K562 (cell line): Measurements from ENCODE around the gene ZFX. TPM values are rescaled to one million over a fixed set of nuclear protein-coding genes. Genes with fewer than 3 reads are reported as not detected.

Source experiments
- ATAC-seq: fragments of 200-7000 bp; cut with Tn5 transposase; 3 replicates; pipeline ENCODE4 v1.9.1; 2020; ENCODE audit warnings: moderate library complexity
- BruUV-seq: library from RNA; stranded (reverse); fragments of 400-500 nt; replicated peaks from 2 replicates; lab custom pipeline; 2021; lab: Mats Ljungman, UMichigan
- CTCF ChIA-PET: fragments of 300-600 bp; formaldehyde crosslinking; extraction: SDS; loops from one replicate; lab custom pipeline; 2021; ENCODE audit warnings: low intra/inter-chr PET ratio; lab: Yijun Ruan, JAX
- POLR2A ChIA-PET: fragments of 300-600, 350-650 bp; sonication (Branson Sonifier 250); formaldehyde crosslinking; extraction: SDS; loops from one replicate; lab custom pipeline; 2021; ENCODE audit warnings: antibody characterized with exemption, inconsistent platforms; lab: Yijun Ruan, JAX
- DNase-seq, 4 experiments: peaks; one replicate each; pipeline versions ENCODE4 v3.0.0 to v3.0.0-alpha.2; 2011 to 2018; ENCODE audit warnings: low spot score in 3 of 4, mixed read lengths in 3 of 4; ENCODE audit errors: extremely low read depth in 1 of 4
- FAIRE-seq: peaks from 2 replicates; lab custom pipeline; 2011; peaks lifted over from hg19 to GRCh38; lab: Jason Lieb, UNC
- H2AFZ ChIP-seq: 2 replicates; pipeline ENCODE4 v1.6.0; 2011; ENCODE audit warnings: low read depth, low read length, control low read depth, inconsistent platforms
- H3K27ac ChIP-seq: fragments of 200-600 bp; 3 replicates; pipeline ENCODE4 v1.8.0; 2011; ENCODE audit warnings: low read depth, mild to moderate bottlenecking, control low read depth, inconsistent platforms, low read length, moderate library complexity, mixed read lengths; ENCODE audit errors: extremely low read depth
- H3K27me3 ChIP-seq, 2 experiments: fragments of 300-600 bp in 1 of 2; 2 replicates in 1 of 2; 3 replicates in 1 of 2; pipeline versions ENCODE4 v1.6.0 to v1.8.0; 2011; ENCODE audit warnings: inconsistent platforms in 2 of 2, low read length in 2 of 2, mild to moderate bottlenecking in 1 of 2, mixed read lengths in 1 of 2, moderate library complexity in 1 of 2; ENCODE audit not compliant: control insufficient read depth in 2 of 2, insufficient read depth in 2 of 2
- H3K36me3 ChIP-seq: fragments of 300-600 bp; 3 replicates; pipeline ENCODE4 v1.8.0; 2011; ENCODE audit warnings: mild to moderate bottlenecking, low read length, inconsistent platforms; ENCODE audit not compliant: control insufficient read depth, insufficient read depth
- H3K4me1 ChIP-seq, 2 experiments: fragments of 200-600 bp in 1 of 2; replicated peaks in 1 of 2; 2 replicates in 1 of 2; 3 replicates in 1 of 2; pipeline versions ENCODE4 v1.5.1 to v1.8.0; 2011; ENCODE audit warnings: inconsistent platforms in 2 of 2, low read length in 2 of 2, mild to moderate bottlenecking in 1 of 2, mixed read lengths in 1 of 2, moderate library complexity in 1 of 2; ENCODE audit not compliant: control insufficient read depth in 2 of 2, insufficient read depth in 2 of 2
- H3K4me2 ChIP-seq: 2 replicates; pipeline ENCODE4 v1.6.1; 2011; ENCODE audit warnings: low read length, control low read depth, inconsistent platforms, mixed read lengths; ENCODE audit not compliant: insufficient read depth
- H3K4me3 ChIP-seq: fragments of 200-600 bp; sonication (generic), shearing (Covaris generic); 2 replicates; pipeline ENCODE4 v1.5.1; 2016; ENCODE audit warnings: control low read depth, inconsistent platforms
- H3K79me2 ChIP-seq: fragments of 200-600 bp; 3 replicates; pipeline ENCODE4 v1.8.0; 2011; ENCODE audit warnings: low read length, inconsistent platforms; ENCODE audit not compliant: control insufficient read depth, insufficient read depth
- H3K9ac ChIP-seq, 2 experiments: 2 replicates each; pipeline versions ENCODE4 v1.6.0 to v1.6.1; 2011; ENCODE audit warnings: low read depth in 2 of 2, low read length in 2 of 2, control low read depth in 1 of 2, inconsistent platforms in 1 of 2, mild to moderate bottlenecking in 1 of 2, mixed read lengths in 1 of 2; ENCODE audit not compliant: insufficient read depth in 1 of 2
- H3K9me1 ChIP-seq: one replicate; pipeline ENCODE4 v1.6.0; 2011; ENCODE audit warnings: inconsistent platforms, mild to moderate bottlenecking, low read length, moderate library complexity; ENCODE audit not compliant: control insufficient read depth, insufficient read depth
- H3K9me3 ChIP-seq: replicated peaks from 2 replicates; pipeline ENCODE4 v1.5.1; 2011; ENCODE audit warnings: low read depth, low read length, inconsistent platforms; ENCODE audit not compliant: control insufficient read depth, insufficient read depth
- H4K20me1 ChIP-seq: replicated peaks from 2 replicates; pipeline ENCODE4 v1.6.1; 2011; ENCODE audit warnings: low read length, inconsistent platforms, mixed read lengths; ENCODE audit not compliant: control insufficient read depth, insufficient read depth
- SPI1 ChIP-seq: IDR thresholded peaks from 2 replicates; pipeline ENCODE4 v1.6.1; 2011; ENCODE audit warnings: low read depth, low read length, control low read depth, borderline replicate concordance
- TAF9B ChIP-seq: fragments of 450-650 bp; IDR thresholded peaks from 2 replicates; pipeline ENCODE4 v1.6.1; 2018; ENCODE audit warnings: mild to moderate bottlenecking; ENCODE audit not compliant: partially characterized antibody
- ZMIZ1 ChIP-seq, 2 experiments: fragments of 150-350 bp in 1 of 2; IDR thresholded peaks; 2 replicates each; pipeline ENCODE4 v1.6.1; 2012 to 2016; ENCODE audit warnings: low read depth in 2 of 2, low read length in 2 of 2, mild to moderate bottlenecking in 1 of 2, moderate library complexity in 1 of 2
- ZNF121 ChIP-seq: sonication (generic); formaldehyde crosslinking; conservative IDR thresholded peaks from 2 replicates; pipeline ENCODE4 v1.8.0; 2022; ENCODE audit warnings: missing genetic modification reagents
- WGBS: fragments of 100-300 bp; shearing (Covaris generic); methylation state at CpG from one replicate; pipeline ENCODE4 v1.1.6; 2016; ENCODE audit warnings: low coverage, mixed read lengths; ENCODE audit not compliant: insufficient coverage; ENCODE audit errors: missing lambda C conversion rate; 5-methylcytosine and 5-hydroxymethylcytosine counted together
- in situ Hi-C: fragments of 300-500 bp; cut with MboI; formaldehyde crosslinking; loops from 4 replicates; pipeline ENCODE4 v1.15.0; 2018; ENCODE audit warnings: inconsistent platforms, mixed read lengths
- intact Hi-C: fragments of 100-400 bp; cut with micrococcal nuclease; formaldehyde crosslinking; loops from 2 replicates; pipeline ENCODE4 v1.14.2; 2022
- polyA plus RNA-seq, 8 experiments: library from polyadenylated mRNA; depleted of rRNA in 4 of 8; stranded (reverse) in 5 of 8; unstranded in 3 of 8; fragments of >200 nt; fragmentation: Nextera tagmentation in 2 of 8; fragmentation: Illumina TruSeq in 1 of 8; extraction: Ambion mirVana in 2 of 8; extraction: Trizol in 1 of 8; gene quantifications; 2 replicates each; pipeline versions ENCODE4 v1.2.1 to v1.2.3, GENCODE V29; 2011 to 2014; ENCODE audit warnings: inconsistent platforms in 1 of 8, missing spikeins in 1 of 8
- total RNA-seq, 7 experiments: library from RNA; depleted of rRNA in 6 of 7; stranded (reverse); fragments of >200 nt in 6 of 7; fragmentation: Illumina TruSeq in 2 of 7; extraction: Trizol in 2 of 7; gene quantifications; 2 replicates each; pipeline versions ENCODE4 v1.2.1 to v1.2.3, GENCODE V29; 2011 to 2021; ENCODE audit warnings: low replicate concordance in 1 of 7
- TF ChIP-seq, protein P1 (sequence below), 2 experiments: IDR thresholded peaks; 2 replicates each; pipeline ENCODE4 v1.6.1; 2012; ENCODE audit warnings: improper control_type of control experiment in 2 of 2, low read depth in 2 of 2, low read length in 2 of 2, borderline replicate concordance in 1 of 2

Gene ZFX
- total and polyA plus RNA-seq, 9 of the 15 experiments (the other 6 are each of a cell fraction or from before 2014, with no cell fraction given): 5.3 to 25.2 (median 11.4) TPM

DNA sequence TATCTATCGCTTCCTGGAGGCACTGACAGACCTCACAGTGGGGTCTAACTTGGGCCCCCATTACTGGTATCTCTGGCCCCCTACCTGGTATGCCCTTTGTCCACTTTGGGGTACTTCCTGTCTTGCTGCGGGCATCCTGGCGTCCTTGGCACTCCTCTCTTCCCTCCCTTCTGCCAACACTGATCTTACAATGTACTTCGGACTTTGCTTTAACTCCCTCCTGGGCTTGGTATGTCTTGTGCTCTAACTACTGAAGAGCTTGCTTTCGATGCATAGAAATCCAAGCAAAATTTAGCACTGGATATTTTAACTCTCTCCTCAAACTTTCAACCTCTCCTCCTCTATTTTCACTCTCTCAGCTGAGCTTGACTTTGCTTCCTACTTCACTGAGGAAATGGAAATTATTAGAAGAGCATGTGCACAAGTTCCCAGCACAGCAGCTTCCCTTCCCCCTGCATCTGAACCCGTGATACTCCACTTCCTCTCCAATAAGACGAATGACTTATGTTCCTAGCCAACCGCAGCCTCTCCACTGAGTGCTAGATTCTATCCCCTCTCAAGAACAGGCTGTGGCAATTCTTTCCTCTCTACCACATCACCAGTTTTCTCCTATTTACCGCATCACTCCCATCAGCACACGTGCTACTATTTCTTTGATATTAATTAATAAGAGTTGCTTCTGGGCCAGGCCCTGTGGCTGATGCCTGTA, 111.5 kb downstream of the ZFX start (continued):
- no peak for TF ChIP-seq TAF9B
- no peak for TF ChIP-seq ZMIZ1 (IDR thresholded peaks at IDR 0.05; ENCODE audit: low read depth in 2 of 2, low read length in 2 of 2)
- TF ChIP-seq SPI1: peak; percentile 66; the same call in 1 of the 2 replicates

DNA sequence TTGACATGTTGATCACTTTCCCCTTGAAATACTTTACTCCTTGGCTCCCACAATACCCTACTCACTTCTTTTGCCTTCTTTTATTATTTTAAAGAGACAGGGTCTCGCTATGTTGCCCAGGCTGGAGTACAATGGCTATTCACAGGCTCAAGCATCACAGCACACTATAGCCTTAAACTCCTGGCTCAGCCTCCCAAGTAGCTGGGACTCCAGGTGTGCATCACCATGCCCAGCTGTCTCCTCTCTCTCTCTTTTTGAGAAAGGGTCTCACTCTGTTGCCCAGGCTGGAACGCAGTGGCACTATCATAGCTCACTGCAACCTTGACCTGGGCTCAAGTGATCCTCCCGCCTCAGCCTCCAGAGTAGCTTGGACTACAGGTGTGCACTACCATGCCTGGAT, 112.8 kb downstream of the ZFX start:
- in situ Hi-C loops (no loop called here), intact Hi-C loops (loop anchor here (5.0 kb wide), 1 partner anchor 235 kb away; no protein-coding TSS in a partner anchor)
- Histone ChIP-seq H3K9ac (no peak overlapping the region), H3K36me3 (no peaks in the 10 kb centered on the region), H3K9me1 (no peaks in the 10 kb centered on the region), H3K4me3 (no peak overlapping the region), H3K27me3 (peaks cover 0 to 14% of the 10 kb centered on the region in 2 experiments; a peak in 4 of 5 replicates), H4K20me1 (no peaks in the 10 kb centered on the region), H2AFZ (no peak overlapping the region), H3K9me3 (no peaks in the 10 kb centered on the region), H3K4me2 (no peak overlapping the region), H3K79me2 (no peaks in the 10 kb centered on the region), H3K27ac (no peak overlapping the region), H3K4me1 (no peaks in the 10 kb centered on the region)
- ATAC-seq (no peak), FAIRE-seq (no peak), DNase-seq (no peak)
- no TSS peak for BruUV-seq
- POLR2A ChIA-PET: no interaction called here
- 0% methylated on average over 1 of the region's 3 CpGs for WGBS
- TF ChIP-seq ZNF121 (CRISPR knock-in tag): peak; percentile 72; the same call in 1 of the 2 replicates
- TF ChIP-seq, protein P1, sequence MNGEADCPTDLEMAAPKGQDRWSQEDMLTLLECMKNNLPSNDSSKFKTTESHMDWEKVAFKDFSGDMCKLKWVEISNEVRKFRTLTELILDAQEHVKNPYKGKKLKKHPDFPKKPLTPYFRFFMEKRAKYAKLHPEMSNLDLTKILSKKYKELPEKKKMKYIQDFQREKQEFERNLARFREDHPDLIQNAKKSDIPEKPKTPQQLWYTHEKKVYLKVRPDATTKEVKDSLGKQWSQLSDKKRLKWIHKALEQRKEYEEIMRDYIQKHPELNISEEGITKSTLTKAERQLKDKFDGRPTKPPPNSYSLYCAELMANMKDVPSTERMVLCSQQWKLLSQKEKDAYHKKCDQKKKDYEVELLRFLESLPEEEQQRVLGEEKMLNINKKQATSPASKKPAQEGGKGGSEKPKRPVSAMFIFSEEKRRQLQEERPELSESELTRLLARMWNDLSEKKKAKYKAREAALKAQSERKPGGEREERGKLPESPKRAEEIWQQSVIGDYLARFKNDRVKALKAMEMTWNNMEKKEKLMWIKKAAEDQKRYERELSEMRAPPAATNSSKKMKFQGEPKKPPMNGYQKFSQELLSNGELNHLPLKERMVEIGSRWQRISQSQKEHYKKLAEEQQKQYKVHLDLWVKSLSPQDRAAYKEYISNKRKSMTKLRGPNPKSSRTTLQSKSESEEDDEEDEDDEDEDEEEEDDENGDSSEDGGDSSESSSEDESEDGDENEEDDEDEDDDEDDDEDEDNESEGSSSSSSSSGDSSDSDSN (IDR thresholded peaks at IDR 0.05; ENCODE audit: borderline replicate concordance in 1 of 2, low read depth in 2 of 2, low read length in 2 of 2): no peak
- CTCF ChIA-PET: no interaction called here
